BE2C (cell line): ENCODE data around the gene BCORL1.

ENCODE experiments used
- DNase-seq: peaks from one replicate; pipeline ENCODE4 v3.0.0-alpha.2; 2020
- H3K27me3 ChIP-seq: fragments of 250-450 bp; sonication (Bioruptor Pico); 2 replicates; pipeline ENCODE4 v1.5.1; 2020; ENCODE audit warnings: mild to moderate bottlenecking
- H3K36me3 ChIP-seq: fragments of 250-450 bp; sonication (Bioruptor Pico); 2 replicates; pipeline ENCODE4 v1.5.1; 2020; ENCODE audit warnings: mild to moderate bottlenecking
- H3K4me1 ChIP-seq: fragments of 250-450 bp; sonication (Bioruptor Pico); 2 replicates; pipeline ENCODE4 v1.5.1; 2020
- H3K4me3 ChIP-seq: 2 replicates; pipeline ENCODE4 v1.5.1; 2011; ENCODE audit warnings: low read depth, low read length
- H3K9me3 ChIP-seq: fragments of 250-450 bp; sonication (Bioruptor Pico); 2 replicates; pipeline ENCODE4 v1.5.1; 2020
- TF ChIP-seq, protein P1 (sequence below): IDR thresholded peaks from 2 replicates; pipeline ENCODE4 v1.5.1; 2012; ENCODE audit warnings: mild to moderate bottlenecking, low read depth, low read length

The BCORL1 gene

GRCh38 chrX:129984111-129984958 lies 1.9 kb downstream of the BCORL1 start:
- Histone ChIP-seq H3K36me3 (no peaks in the 10 kb centered on the region), H3K27me3 (peaks cover 7% of the 10 kb centered on the region), H3K4me1 (no peaks in the 10 kb centered on the region), H3K9me3 (no peaks in the 10 kb centered on the region), H3K4me3 (peak overlapping the region; percentile 53)
- DNase-seq: peak; percentile 38
- TF ChIP-seq, protein P1, sequence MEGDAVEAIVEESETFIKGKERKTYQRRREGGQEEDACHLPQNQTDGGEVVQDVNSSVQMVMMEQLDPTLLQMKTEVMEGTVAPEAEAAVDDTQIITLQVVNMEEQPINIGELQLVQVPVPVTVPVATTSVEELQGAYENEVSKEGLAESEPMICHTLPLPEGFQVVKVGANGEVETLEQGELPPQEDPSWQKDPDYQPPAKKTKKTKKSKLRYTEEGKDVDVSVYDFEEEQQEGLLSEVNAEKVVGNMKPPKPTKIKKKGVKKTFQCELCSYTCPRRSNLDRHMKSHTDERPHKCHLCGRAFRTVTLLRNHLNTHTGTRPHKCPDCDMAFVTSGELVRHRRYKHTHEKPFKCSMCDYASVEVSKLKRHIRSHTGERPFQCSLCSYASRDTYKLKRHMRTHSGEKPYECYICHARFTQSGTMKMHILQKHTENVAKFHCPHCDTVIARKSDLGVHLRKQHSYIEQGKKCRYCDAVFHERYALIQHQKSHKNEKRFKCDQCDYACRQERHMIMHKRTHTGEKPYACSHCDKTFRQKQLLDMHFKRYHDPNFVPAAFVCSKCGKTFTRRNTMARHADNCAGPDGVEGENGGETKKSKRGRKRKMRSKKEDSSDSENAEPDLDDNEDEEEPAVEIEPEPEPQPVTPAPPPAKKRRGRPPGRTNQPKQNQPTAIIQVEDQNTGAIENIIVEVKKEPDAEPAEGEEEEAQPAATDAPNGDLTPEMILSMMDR: no peak

- H3K4me1 ChIP-seq: no peaks in the 10 kb centered on the region
- no peak for DNase-seq
- no peaks in the 10 kb centered on the region for H3K36me3 ChIP-seq
- H3K9me3 ChIP-seq: no peaks in the 10 kb centered on the region
- no peak overlapping the region for H3K4me3 ChIP-seq
- TF ChIP-seq, protein P1: no peak
- H3K27me3 ChIP-seq: no peaks in the 10 kb centered on the region
Observed at GRCh38 chrX:129987871-129988270, 5.4 kb downstream of the BCORL1 start.

- no peak for DNase-seq
- H3K27me3 ChIP-seq: no peaks in the 10 kb centered on the region
Observed at GRCh38 chrX:129992181-129992580, 9.7 kb downstream of the BCORL1 start.

GRCh38 chrX:129996120-129996519 lies 13.7 kb downstream of the BCORL1 start:
- no peaks in the 10 kb centered on the region for H3K9me3 ChIP-seq
- H3K4me3 ChIP-seq: no peak overlapping the region
- no peaks in the 10 kb centered on the region for H3K36me3 ChIP-seq
- no peak for DNase-seq
- no peaks in the 10 kb centered on the region for H3K4me1 ChIP-seq
- H3K27me3 ChIP-seq: no peaks in the 10 kb centered on the region
- TF ChIP-seq, protein P1: no peak

More at GRCh38 chrX:129992181-129992580, 9.7 kb downstream of the BCORL1 start:
- Histone ChIP-seq H3K4me1 (no peaks in the 10 kb centered on the region), H3K9me3 (no peaks in the 10 kb centered on the region), H3K4me3 (no peak overlapping the region), H3K36me3 (no peaks in the 10 kb centered on the region)
- TF ChIP-seq, protein P1: no peak

- H3K36me3 ChIP-seq: no peaks in the 10 kb centered on the region
- H3K9me3 ChIP-seq: no peaks in the 10 kb centered on the region
- H3K27me3 ChIP-seq: no peaks in the 10 kb centered on the region
- TF ChIP-seq, protein P1: no peak
- DNase-seq: no peak
- H3K4me1 ChIP-seq: no peaks in the 10 kb centered on the region
- no peak overlapping the region for H3K4me3 ChIP-seq
Observed at GRCh38 chrX:129997086-129997485, 14.7 kb downstream of the BCORL1 start.

DNA sequence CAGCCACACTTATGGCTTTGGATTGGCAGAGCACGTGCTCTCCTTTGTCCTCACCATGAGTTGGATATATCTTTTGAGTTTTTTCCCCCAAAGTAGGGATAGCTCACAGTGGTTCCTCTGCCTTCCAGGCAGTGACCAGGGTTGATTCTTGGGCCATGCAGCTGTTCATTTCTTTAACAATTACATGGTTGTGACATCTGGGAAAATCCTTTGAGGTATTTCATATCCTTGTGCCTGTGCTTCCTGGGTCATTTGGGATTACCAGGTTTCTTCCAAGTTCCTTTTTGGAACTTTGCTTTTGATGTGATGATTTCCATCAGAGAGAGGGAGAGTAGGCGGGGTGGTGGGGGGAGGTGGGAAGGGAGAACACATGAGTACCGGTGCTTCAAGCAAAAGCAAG lies 15.6 kb downstream of the BCORL1 start:
- H3K27me3 ChIP-seq: no peaks in the 10 kb centered on the region
- H3K36me3 ChIP-seq: no peaks in the 10 kb centered on the region
- no peak overlapping the region for H3K4me3 ChIP-seq
- no peaks in the 10 kb centered on the region for H3K4me1 ChIP-seq
- H3K9me3 ChIP-seq: no peaks in the 10 kb centered on the region
- TF ChIP-seq, protein P1: no peak
- DNase-seq: no peak
